GM10847 (cell line): ENCODE measurements around the gene CYFIP2.

Source experiments
- POLR2A ChIP-seq: IDR thresholded peaks from 2 replicates; pipeline ENCODE4 v1.6.1; 2011; ENCODE audit not compliant: insufficient read length; ENCODE audit errors: extremely low read depth

Gene CYFIP2

DNA sequence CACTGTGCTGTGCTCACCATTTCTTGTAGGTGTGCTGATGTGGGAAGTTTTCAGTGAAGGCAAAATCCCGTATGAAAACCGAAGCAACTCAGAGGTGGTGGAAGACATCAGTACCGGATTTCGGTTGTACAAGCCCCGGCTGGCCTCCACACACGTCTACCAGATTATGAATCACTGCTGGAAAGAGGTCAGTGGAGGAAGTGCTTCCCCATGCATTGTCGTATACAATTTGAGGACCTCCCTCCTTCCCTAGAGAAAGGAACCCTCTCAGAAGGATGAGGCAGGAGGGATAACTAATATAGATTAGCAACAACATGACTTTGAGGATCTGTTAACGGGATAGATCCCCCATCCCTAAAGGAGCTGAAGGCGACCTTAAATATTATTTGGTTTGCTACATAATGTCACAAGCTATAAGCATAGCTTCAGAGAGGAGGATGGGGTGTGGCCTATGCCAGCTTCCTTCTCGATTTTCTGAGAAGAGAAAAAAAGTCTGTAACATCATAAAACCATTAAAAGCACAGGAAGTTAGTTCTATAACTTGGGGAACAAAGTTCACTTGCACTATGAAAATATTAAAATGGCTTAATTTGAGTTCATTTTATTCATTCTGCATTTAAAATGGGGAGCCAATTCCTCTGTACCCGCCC lies 17.0 kb upstream of the CYFIP2 start:
- no peak for TF ChIP-seq POLR2A

DNA sequence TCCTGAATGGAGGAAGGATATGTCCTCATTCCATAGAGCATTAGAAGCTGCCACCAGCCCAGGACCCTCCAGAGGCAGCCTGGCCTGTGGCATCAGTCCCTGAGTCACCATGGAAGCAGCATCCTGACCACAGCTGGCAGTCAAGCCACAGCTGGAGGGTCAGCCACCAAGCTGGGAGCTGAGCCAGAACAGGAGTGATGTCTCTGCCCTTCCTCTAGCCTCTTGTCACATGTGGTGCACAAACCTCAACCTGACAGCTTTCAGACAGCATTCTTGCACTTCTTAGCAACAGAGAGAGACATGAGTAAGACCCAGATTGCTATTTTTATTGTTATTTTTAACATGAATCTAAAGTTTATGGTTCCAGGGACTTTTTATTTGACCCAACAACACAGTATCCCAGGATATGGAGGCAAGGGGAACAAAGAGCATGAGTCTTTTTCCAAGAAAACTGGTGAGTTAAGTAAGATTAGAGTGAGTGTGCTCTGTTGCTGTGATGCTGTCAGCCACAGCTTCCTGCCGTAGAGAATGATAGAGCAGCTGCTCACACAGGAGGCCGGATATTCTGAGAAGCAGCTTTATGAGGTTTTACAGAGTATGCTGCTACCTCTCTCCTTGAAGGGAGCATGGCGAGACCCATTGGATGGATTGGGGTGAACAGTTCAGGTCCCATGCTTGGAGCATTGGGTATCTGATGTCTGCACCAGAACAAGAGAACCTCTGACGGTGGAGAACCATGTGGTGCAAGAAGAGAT lies 13.0 kb upstream of the CYFIP2 start:
- TF ChIP-seq POLR2A, result no peak

GRCh38 chr5:157253547-157253946 lies 12.4 kb upstream of the CYFIP2 start:
- TF ChIP-seq POLR2A, result no peak

DNA sequence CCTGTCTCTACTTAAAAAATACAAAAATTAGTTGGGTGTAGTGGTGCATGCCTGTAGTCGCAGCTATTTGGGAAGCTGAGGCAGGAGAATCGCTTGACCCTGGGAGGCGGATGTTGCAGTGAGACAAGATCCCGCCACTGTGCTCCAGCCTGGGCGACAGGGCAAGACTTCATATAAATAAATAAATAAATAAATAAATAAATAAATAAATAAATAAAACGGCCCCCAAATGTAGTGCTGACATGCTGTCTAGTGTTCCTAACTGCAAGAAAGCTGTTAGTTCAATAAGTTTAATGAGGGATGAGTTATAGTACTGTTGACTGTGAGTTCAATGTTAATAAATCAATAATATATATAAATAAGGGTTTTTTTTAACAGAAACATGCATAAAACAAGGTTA lies 7.5 kb upstream of the CYFIP2 start:
- TF ChIP-seq POLR2A, result no peak

DNA sequence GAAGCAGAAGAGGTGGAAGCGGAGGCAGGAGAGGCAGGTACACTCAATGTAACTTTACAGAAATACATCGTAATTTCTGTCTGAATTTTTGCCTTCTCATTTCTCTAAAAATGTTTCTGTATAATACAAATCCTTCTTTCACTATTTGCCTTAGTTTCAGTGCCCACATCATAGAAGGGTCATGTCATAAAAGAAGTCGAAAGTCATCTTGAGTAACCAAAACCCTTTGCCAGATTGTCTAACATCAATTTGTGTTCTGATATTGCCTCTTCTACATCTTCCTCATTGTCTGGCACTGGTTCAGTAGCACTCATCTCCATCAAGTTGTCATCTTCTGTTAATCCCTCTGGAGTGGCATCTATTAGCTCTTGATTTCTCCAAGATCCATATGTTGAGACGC lies 6.2 kb upstream of the CYFIP2 start:
- no peak for TF ChIP-seq POLR2A

DNA sequence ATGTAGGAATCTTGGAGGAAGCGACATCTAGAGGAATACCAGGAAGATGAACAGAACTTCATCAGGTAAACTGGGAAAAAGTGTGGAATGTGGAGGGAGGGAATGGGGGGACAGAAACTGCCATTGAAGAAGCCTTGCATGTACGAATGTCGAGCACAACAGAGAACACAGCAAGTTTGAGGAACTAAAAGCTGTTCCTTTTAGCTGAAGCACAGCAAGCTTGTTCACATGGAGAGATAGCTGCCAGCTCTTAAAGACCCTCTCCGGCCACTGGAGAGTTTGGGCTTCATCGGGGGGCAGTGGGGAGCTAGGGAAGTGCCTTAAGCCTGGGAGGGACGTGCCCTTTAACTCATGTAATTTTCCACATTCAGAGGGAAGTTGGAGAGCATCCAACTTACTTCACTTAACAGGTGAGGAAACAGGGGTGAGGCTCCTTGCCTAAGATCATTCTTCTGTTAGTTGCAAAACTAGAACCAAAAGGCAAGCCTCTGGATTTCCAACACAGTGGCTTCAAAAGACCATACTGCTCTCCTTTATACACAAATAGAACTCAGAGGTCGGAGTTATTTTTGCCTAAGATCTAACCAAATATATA lies 2.3 kb upstream of the CYFIP2 start:
- no peak for TF ChIP-seq POLR2A

GRCh38 chr5:157266286-157267007 lies 524 bp downstream of the CYFIP2 start:
- TF ChIP-seq POLR2A, result no peak

DNA sequence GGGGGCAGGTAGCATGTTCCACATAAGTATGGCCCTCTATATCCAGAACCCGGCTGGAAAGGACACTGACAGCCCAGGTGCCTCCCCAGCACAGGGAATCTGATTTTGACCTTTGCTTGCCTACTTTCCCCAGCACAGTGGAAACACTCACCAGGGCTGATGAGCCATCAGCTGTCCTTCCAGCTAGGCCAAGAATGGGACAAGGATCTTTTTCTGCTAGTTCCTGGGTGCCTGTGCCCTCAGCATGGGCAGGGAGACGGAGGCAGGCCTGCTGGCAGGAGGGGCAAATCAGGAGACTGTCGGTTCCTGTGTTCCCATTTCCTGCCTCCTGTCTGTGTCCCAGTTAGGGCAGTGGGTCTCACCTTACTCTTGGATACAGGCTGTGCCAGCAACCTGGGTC lies 1.1 kb downstream of the CYFIP2 start:
- no peak for TF ChIP-seq POLR2A

DNA sequence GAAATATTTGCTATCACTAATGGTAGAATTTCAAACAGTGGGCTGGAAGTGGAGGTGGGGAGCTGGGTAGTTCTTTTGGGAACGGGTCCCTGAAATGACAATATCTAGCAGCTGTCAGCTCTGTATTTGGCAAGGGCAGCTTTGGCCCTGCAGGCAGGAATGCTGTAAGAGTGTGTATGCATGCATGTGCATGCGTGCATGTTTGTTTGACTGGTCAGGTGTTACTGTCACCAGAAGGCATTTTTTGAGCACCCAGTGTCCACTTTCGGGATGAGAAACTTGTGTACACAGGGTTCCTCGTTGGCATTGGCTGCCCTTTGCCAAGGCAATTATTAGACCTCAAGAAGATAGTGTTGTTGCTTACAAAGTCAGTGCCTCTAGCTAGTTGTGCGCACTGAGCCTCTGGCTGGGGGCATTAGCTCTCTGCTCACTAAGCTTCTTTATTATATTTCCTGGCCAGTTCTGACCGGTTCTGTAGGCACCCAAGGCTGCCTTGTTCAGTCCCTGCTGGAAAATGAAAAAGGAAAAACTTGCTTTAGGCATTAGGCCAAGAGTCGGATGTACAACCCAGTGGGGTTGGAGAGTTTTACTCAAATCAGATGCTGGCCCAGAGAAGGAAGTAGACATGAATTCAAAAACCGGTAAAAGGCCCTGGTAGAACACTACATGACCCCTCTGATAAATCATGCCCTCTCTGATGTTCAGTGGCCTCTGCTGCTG lies 2.0 kb downstream of the CYFIP2 start:
- TF ChIP-seq POLR2A, result no peak

GRCh38 chr5:157269165-157269671 lies 3.3 kb downstream of the CYFIP2 start:
- TF ChIP-seq POLR2A, result no peak

- TF ChIP-seq POLR2A, result no peak
Observed at GRCh38 chr5:157269761-157270272, 3.9 kb downstream of the CYFIP2 start.

- no peak for TF ChIP-seq POLR2A
Observed at GRCh38 chr5:157270771-157271170, 4.8 kb downstream of the CYFIP2 start.

GRCh38 chr5:157271740-157272271 lies 5.9 kb downstream of the CYFIP2 start:
- peak; percentile 35 for TF ChIP-seq POLR2A

DNA sequence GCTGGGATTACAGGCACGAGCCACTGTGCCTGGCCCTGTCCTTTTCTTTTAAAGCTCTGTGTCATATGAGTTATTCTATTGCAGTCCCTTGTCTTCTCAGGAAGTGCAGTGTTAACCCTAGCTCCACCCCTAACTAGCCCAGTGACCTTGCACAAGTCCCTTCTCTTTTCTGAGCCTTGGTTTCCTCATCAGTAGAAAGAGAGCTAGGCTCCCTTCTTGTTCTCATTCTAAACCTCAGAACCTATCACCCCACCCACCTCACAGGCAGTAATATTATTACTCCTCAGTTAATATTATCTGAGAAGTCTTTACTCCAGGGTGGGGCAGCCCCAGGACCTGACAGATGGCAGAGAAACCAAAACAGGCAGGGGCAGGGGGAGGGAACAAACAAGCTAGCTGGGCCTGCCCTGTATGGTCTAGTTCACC lies 7.2 kb downstream of the CYFIP2 start:
- TF ChIP-seq POLR2A, result no peak

DNA sequence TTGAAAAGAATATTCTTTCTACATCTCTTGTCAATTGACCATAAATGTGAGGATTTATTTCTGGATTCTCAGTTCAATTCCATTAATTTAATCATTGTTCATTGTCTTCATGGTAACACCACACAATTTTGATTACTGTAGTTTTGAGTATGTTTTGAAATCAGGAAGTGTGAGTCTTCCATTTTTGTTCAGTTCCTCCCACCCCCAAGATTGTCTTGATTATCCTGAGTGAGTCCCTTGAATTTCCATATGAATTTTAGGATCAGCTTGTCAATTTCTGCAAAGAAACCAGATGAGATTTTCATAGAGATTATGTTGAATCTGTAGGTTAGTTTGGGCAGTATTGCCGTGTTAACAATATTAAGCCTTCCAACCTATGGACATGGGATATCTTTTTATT lies 9.5 kb downstream of the CYFIP2 start:
- no peak for TF ChIP-seq POLR2A
